Mesenchymal stem cell (in vitro differentiated cells and primary cell): ENCODE data around the gene BABAM2.

Experiments
- DNase-seq: peaks from one replicate; pipeline ENCODE4 v3.0.0-alpha.2; 2013
- H2AFZ ChIP-seq: one replicate; pipeline ENCODE4 v1.6.1; 2013; ENCODE audit warnings: low read depth, mild to moderate bottlenecking, control low read depth, inconsistent platforms, low read length, moderate library complexity
- H2AK5ac ChIP-seq: 2 replicates; pipeline ENCODE4 v1.6.1; 2013; ENCODE audit warnings: low read length, moderate library complexity, mild to moderate bottlenecking, inconsistent platforms; ENCODE audit not compliant: severe bottlenecking
- H2BK120ac ChIP-seq: one replicate; pipeline ENCODE4 v1.6.1; 2013; ENCODE audit warnings: low read depth, mild to moderate bottlenecking, inconsistent platforms, low read length, moderate library complexity
- H2BK12ac ChIP-seq, 2 experiments: one replicate each; pipeline ENCODE4 v1.6.1; 2013; ENCODE audit warnings: inconsistent platforms in 2 of 2, low read length in 2 of 2, mild to moderate bottlenecking in 2 of 2, moderate library complexity in 2 of 2, control low read depth in 1 of 2
- H2BK15ac ChIP-seq: one replicate; pipeline ENCODE4 v1.6.1; 2013; ENCODE audit warnings: mild to moderate bottlenecking, low read depth, inconsistent platforms; ENCODE audit not compliant: poor library complexity, severe bottlenecking
- H2BK5ac ChIP-seq: 2 replicates; pipeline ENCODE4 v1.6.1; 2013; ENCODE audit warnings: low read depth, mild to moderate bottlenecking, low read length, control low read depth, inconsistent platforms; ENCODE audit not compliant: poor library complexity, severe bottlenecking
- H3K14ac ChIP-seq, 2 experiments: one replicate each; pipeline ENCODE4 v1.6.1; 2013; ENCODE audit warnings: inconsistent platforms in 2 of 2, low read length in 2 of 2, control low read depth in 1 of 2, mild to moderate bottlenecking in 1 of 2, moderate library complexity in 1 of 2
- H3K18ac ChIP-seq, 2 experiments: one replicate each; pipeline ENCODE4 v1.6.1; 2013; ENCODE audit warnings: inconsistent platforms in 2 of 2, low read length in 2 of 2, control low read depth in 1 of 2, low read depth in 1 of 2, mild to moderate bottlenecking in 1 of 2
- H3K23ac ChIP-seq, 2 experiments: one replicate each; pipeline ENCODE4 v1.6.1; 2013; ENCODE audit warnings: inconsistent platforms in 2 of 2, low read length in 2 of 2, mild to moderate bottlenecking in 2 of 2, moderate library complexity in 2 of 2, control low read depth in 1 of 2
- H3K27ac ChIP-seq: 2 replicates; pipeline ENCODE4 v1.5.1; 2013; ENCODE audit warnings: mild to moderate bottlenecking, moderate library complexity, low read length, control low read depth, inconsistent platforms; ENCODE audit not compliant: poor library complexity, severe bottlenecking
- H3K27me3 ChIP-seq, 2 experiments: 2 replicates each; pipeline versions ENCODE4 v1.6.1 to v1.7.0; 2013; ENCODE audit warnings: low read length in 2 of 2, mild to moderate bottlenecking in 2 of 2, moderate library complexity in 2 of 2, control low read depth in 1 of 2, inconsistent platforms in 1 of 2; ENCODE audit not compliant: control insufficient read depth in 1 of 2, insufficient read depth in 1 of 2
- H3K36me3 ChIP-seq, 2 experiments: 2 replicates each; pipeline versions ENCODE4 v1.6.1 to v1.7.0; 2013; ENCODE audit warnings: low read length in 2 of 2, control low read depth in 1 of 2, inconsistent platforms in 1 of 2, low read depth in 1 of 2, mild to moderate bottlenecking in 1 of 2; ENCODE audit not compliant: insufficient read depth in 2 of 2, control insufficient read depth in 1 of 2
- H3K4ac ChIP-seq, 2 experiments: one replicate each; pipeline ENCODE4 v1.6.1; 2013; ENCODE audit warnings: inconsistent platforms in 2 of 2, low read length in 2 of 2, mild to moderate bottlenecking in 2 of 2, moderate library complexity in 2 of 2, control low read depth in 1 of 2, low read depth in 1 of 2
- H3K4me1 ChIP-seq: 2 replicates; pipeline ENCODE4 v1.6.1; 2013; ENCODE audit warnings: low read depth, low read length, control low read depth; ENCODE audit not compliant: control insufficient read depth, insufficient read depth
- H3K4me2 ChIP-seq: 2 replicates; pipeline ENCODE4 v1.6.1; 2013; ENCODE audit warnings: low read length, mild to moderate bottlenecking, inconsistent platforms; ENCODE audit not compliant: poor library complexity, severe bottlenecking
- H3K4me3 ChIP-seq, 2 experiments: 2 replicates each; pipeline versions ENCODE4 v1.5.1 to v1.7.0; 2013; ENCODE audit warnings: low read length in 2 of 2, mild to moderate bottlenecking in 2 of 2, control low read depth in 1 of 2, low read depth in 1 of 2; ENCODE audit not compliant: insufficient read depth in 1 of 2
- H3K79me1 ChIP-seq: replicated peaks from 2 replicates; pipeline ENCODE4 v1.6.1; 2013; ENCODE audit warnings: mild to moderate bottlenecking, control low read depth, low read length, inconsistent platforms; ENCODE audit not compliant: poor library complexity, severe bottlenecking
- H3K9ac ChIP-seq: 2 replicates; pipeline ENCODE4 v1.7.0; 2013; ENCODE audit warnings: mild to moderate bottlenecking, low read length, moderate library complexity
- H3K9me3 ChIP-seq: 2 replicates; pipeline ENCODE4 v1.7.0; 2013; ENCODE audit warnings: mild to moderate bottlenecking, low read length; ENCODE audit not compliant: control insufficient read depth
- H4K8ac ChIP-seq: one replicate; pipeline ENCODE4 v1.6.1; 2013; ENCODE audit warnings: inconsistent platforms, mild to moderate bottlenecking, low read length, moderate library complexity
- H4K91ac ChIP-seq: one replicate; pipeline ENCODE4 v1.6.1; 2013; ENCODE audit warnings: mild to moderate bottlenecking, low read length, inconsistent platforms
- WGBS: methylation state at CpG from one replicate; pipeline ENCODE4 v1.1.7; 2013; ENCODE audit warnings: mixed read lengths; 5-methylcytosine and 5-hydroxymethylcytosine counted together

Gene BABAM2

DNA sequence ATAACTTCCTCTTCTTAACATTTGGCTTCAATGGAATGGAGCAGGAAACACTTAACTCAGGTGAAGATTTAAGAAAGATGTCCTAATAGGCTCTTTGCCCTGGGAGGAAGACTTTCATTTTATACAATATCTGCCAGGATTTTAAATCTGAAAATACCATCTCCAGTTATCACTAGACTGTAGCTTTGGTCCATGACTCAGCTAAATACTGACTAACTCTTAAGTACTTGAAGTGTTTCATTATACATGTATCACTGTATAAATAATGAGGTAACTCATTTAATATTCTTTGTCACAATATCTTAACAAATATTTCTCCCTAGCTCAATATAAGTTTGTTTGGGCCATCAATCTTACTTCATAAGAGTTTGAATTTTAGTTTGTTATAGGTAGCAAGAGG is 35.1 kb upstream of the BABAM2 start:
- Histone ChIP-seq H3K4me2 (no peak overlapping the region), H3K14ac (no peak overlapping the region), H3K4ac (no peak overlapping the region), H2AFZ (no peak overlapping the region), H3K9ac (peak overlapping the region; percentile 44), H2AK5ac (no peak overlapping the region), H3K4me1 (no peaks in the 10 kb centered on the region), H4K91ac (no peak overlapping the region), H3K23ac (no peak overlapping the region), H3K36me3 (no peaks in the 10 kb centered on the region), H3K18ac (no peak overlapping the region), H3K79me1 (peaks cover 1% of the 10 kb centered on the region), H2BK15ac (no peak overlapping the region), H3K9me3 (peaks cover 6% of the 10 kb centered on the region), H2BK12ac (no peak overlapping the region), H3K27ac (peak overlapping the region; percentile 3), H2BK120ac (no peak overlapping the region), H3K27me3 (no peaks in the 10 kb centered on the region), H3K4me3 (no peak overlapping the region), H4K8ac (no peak overlapping the region), H2BK5ac (no peak overlapping the region)
- DNase-seq = peak; percentile 70

DNA sequence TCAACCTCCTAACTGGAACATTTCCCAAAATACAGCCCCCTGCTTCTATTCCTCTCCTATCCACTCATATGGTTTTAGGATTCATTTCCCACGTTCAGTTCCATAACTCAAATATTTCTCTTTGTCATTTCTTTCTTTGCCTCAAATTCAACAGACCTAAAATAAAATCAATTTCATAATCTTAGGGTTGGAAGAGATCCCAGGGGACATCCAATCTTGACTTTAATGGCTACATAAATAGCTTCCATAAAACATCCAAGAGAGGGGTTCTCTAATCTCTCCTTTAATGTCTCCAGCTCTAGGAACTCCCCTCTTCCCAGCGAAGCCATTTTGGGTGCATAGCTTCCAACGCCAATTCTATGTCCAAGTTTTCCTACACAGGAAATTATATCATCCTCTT is 34.1 kb upstream of the BABAM2 start:
- Histone ChIP-seq H3K4me2 (no peak overlapping the region), H4K8ac (no peak overlapping the region), H3K4me1 (no peaks in the 10 kb centered on the region), H3K23ac (no peak overlapping the region), H2BK120ac (no peak overlapping the region), H2AFZ (no peak overlapping the region), H2AK5ac (peak overlapping the region; percentile 49), H2BK15ac (no peak overlapping the region), H3K4ac (no peak overlapping the region), H3K27me3 (no peaks in the 10 kb centered on the region), H3K36me3 (no peaks in the 10 kb centered on the region), H3K14ac (no peak overlapping the region), H3K79me1 (peaks cover 1% of the 10 kb centered on the region), H4K91ac (no peak overlapping the region), H3K4me3 (no peak overlapping the region), H2BK12ac (no peak overlapping the region), H3K9ac (peak overlapping the region; percentile 61), H3K9me3 (peaks cover 6% of the 10 kb centered on the region), H3K27ac (no peak overlapping the region), H2BK5ac (no peak overlapping the region), H3K18ac (no peak overlapping the region)
- no peak for DNase-seq
- WGBS = 82% methylated on average over 3 of the region's 3 CpGs

GRCh38 chr2:27856956-27857355 is 33.6 kb upstream of the BABAM2 start:
- Histone ChIP-seq H3K27ac (no peak overlapping the region), H3K4ac (no peak overlapping the region), H2AK5ac (no peak overlapping the region), H3K23ac (no peak overlapping the region), H3K18ac (no peak overlapping the region), H3K9ac (peak overlapping the region; percentile 61), H2AFZ (no peak overlapping the region), H4K8ac (no peak overlapping the region), H3K14ac (no peak overlapping the region), H3K79me1 (peaks cover 1% of the 10 kb centered on the region), H3K4me1 (no peaks in the 10 kb centered on the region), H2BK12ac (no peak overlapping the region), H3K4me2 (no peak overlapping the region), H2BK15ac (no peak overlapping the region), H2BK120ac (no peak overlapping the region), H3K9me3 (peaks cover 6% of the 10 kb centered on the region), H4K91ac (no peak overlapping the region), H3K27me3 (no peaks in the 10 kb centered on the region), H2BK5ac (no peak overlapping the region), H3K36me3 (no peaks in the 10 kb centered on the region), H3K4me3 (no peak overlapping the region)
- 100% methylated on average over 2 of the region's 3 CpGs for WGBS
- no peak for DNase-seq

DNA sequence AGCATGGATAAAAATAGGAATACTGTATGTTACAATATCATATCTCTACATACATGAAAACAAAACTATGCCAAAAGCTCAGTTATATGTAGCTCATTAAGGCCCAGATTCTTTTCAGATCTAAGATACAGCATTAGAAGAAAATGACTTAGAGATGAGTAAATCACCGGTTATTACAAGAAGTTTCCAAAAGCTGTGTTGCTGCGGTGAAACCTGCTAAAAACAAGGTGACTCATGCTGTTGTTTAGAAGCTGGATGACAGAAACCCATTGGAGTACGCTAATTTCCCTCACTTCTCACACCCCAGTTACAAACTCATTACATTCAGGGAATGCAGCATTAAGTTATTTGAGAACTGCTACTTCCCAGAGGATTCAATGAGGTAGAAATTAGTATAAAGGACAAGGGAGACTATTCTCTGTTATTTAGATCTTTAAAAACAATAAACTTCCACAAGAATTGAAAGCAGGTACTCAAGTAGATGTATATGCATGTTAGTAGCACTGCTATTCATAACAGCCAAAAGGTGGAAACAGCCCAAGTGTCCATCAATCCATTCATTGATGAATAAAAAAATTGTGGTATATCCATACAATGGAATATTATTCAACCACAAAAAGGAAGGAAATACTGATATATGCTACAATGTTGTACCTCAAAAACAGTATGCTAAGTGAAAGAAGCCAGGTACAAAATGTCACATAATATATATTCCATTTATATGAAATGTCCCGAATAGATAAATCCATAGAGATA is 32.9 kb upstream of the BABAM2 start:
- Histone ChIP-seq H2BK5ac (no peak overlapping the region), H3K79me1 (peaks cover 1% of the 10 kb centered on the region), H2AFZ (no peak overlapping the region), H3K4me1 (no peaks in the 10 kb centered on the region), H3K27ac (no peak overlapping the region), H2AK5ac (no peak overlapping the region), H3K9me3 (peaks cover 6% of the 10 kb centered on the region), H3K23ac (no peak overlapping the region), H3K9ac (peak overlapping the region; percentile 61), H3K4me3 (no peak overlapping the region), H3K27me3 (no peaks in the 10 kb centered on the region), H3K14ac (no peak overlapping the region), H4K91ac (no peak overlapping the region), H2BK12ac (no peak overlapping the region), H3K4me2 (no peak overlapping the region), H2BK15ac (no peak overlapping the region), H2BK120ac (no peak overlapping the region), H3K4ac (no peak overlapping the region), H3K36me3 (no peaks in the 10 kb centered on the region), H3K18ac (no peak overlapping the region), H4K8ac (no peak overlapping the region)
- WGBS = 35% methylated on average over 4 of the region's 4 CpGs
- peak; percentile 74 for DNase-seq
